Smooth muscle cell (in vitro differentiated cells): ENCODE results near the gene SPATA33. TPM values are rescaled to one million over a fixed set of nuclear protein-coding genes. Genes with fewer than 3 reads are reported as not detected.
A peak's percentile ranks its signal among the peaks of the same experiment; 100 is the strongest.

Experiments
- DNase-seq: peaks from one replicate; lab custom pipeline; 2025; ENCODE audit not compliant: unreplicated experiment; lab: John Stamatoyannopoulos, UW
- H2AFZ ChIP-seq: fragments of 200-600 bp; sonication (generic); 2 replicates; pipeline ENCODE4 v1.6.0; 2016; ENCODE audit warnings: antibody characterized with exemption, low read depth, mild to moderate bottlenecking
- H3F3A ChIP-seq: fragments of 200-600 bp; sonication (generic); 2 replicates; pipeline ENCODE4 v1.6.0; 2017; ENCODE audit warnings: antibody characterized with exemption, low read depth
- H3K27ac ChIP-seq: fragments of 200-600 bp; sonication (generic); 2 replicates; pipeline ENCODE4 v1.5.1; 2016; ENCODE audit warnings: low read depth, mild to moderate bottlenecking
- H3K27me3 ChIP-seq: fragments of 200-600 bp; sonication (generic); 2 replicates; pipeline ENCODE4 v1.6.1; 2016; ENCODE audit warnings: low read depth, mild to moderate bottlenecking
- H3K36me3 ChIP-seq: fragments of 200-600 bp; sonication (generic); 2 replicates; pipeline ENCODE4 v1.5.1; 2016; ENCODE audit warnings: low read depth
- H3K4me1 ChIP-seq: fragments of 200-600 bp; sonication (generic); 2 replicates; pipeline ENCODE4 v1.5.1; 2016; ENCODE audit warnings: low read depth
- H3K4me2 ChIP-seq: fragments of 200-600 bp; sonication (generic); 2 replicates; pipeline ENCODE4 v1.6.0; 2016; ENCODE audit warnings: mild to moderate bottlenecking
- H3K4me3 ChIP-seq: fragments of 200-600 bp; sonication (generic); 2 replicates; pipeline ENCODE4 v1.5.1; 2016; ENCODE audit warnings: mild to moderate bottlenecking
- H3K79me2 ChIP-seq: fragments of 200-600 bp; sonication (generic); 2 replicates; pipeline ENCODE4 v1.6.0; 2016; ENCODE audit warnings: low read depth, mild to moderate bottlenecking
- H3K9ac ChIP-seq: fragments of 200-600 bp; sonication (generic); 2 replicates; pipeline ENCODE4 v1.6.0; 2016; ENCODE audit warnings: low read depth
- H3K9me3 ChIP-seq: fragments of 200-600 bp; sonication (generic); replicated peaks from 2 replicates; pipeline ENCODE4 v1.5.1; 2016; ENCODE audit warnings: low read depth
- H4K20me1 ChIP-seq: fragments of 200-600 bp; sonication (generic); 2 replicates; pipeline ENCODE4 v1.6.0; 2016; ENCODE audit warnings: low read depth
- WGBS: methylation state at CpG from one replicate; pipeline ENCODE4 v1.1.7; 2016; ENCODE audit warnings: low lambda C conversion rate; 5-methylcytosine and 5-hydroxymethylcytosine counted together
- polyA plus RNA-seq: library from polyadenylated mRNA; unstranded; fragments of >200 nt; fragmentation: Nextera tagmentation; extraction: Ambion mirVana; gene quantifications from 2 replicates; pipeline ENCODE4 v1.2.1, GENCODE V29; 2016
- total RNA-seq: library from RNA; depleted of rRNA; stranded (reverse); fragments of >200 nt; gene quantifications from 2 replicates; pipeline ENCODE4 v1.2.3, GENCODE V29; 2014
- TF ChIP-seq, protein P1 (sequence below): fragments of 200-600 bp; sonication (generic); IDR thresholded peaks from 2 replicates; pipeline ENCODE4 v1.5.1; 2017; ENCODE audit warnings: borderline replicate concordance, mild to moderate bottlenecking, antibody characterized with exemption; ENCODE audit not compliant: insufficient read depth, poor library complexity, severe bottlenecking

SPATA33 gene
- total and polyA plus RNA-seq, 2 experiments from 2014 or later, result 4.0 to 8.1 TPM

- H3F3A ChIP-seq, result no peaks in the 10 kb centered on the region
- H3K4me3 ChIP-seq, result no peak overlapping the region
- no peak overlapping the region for H3K27ac ChIP-seq
- H3K27me3 ChIP-seq, result no peaks in the 10 kb centered on the region
- no peaks in the 10 kb centered on the region for H3K79me2 ChIP-seq
- H3K36me3 ChIP-seq, result no peaks in the 10 kb centered on the region
- TF ChIP-seq, protein P1, sequence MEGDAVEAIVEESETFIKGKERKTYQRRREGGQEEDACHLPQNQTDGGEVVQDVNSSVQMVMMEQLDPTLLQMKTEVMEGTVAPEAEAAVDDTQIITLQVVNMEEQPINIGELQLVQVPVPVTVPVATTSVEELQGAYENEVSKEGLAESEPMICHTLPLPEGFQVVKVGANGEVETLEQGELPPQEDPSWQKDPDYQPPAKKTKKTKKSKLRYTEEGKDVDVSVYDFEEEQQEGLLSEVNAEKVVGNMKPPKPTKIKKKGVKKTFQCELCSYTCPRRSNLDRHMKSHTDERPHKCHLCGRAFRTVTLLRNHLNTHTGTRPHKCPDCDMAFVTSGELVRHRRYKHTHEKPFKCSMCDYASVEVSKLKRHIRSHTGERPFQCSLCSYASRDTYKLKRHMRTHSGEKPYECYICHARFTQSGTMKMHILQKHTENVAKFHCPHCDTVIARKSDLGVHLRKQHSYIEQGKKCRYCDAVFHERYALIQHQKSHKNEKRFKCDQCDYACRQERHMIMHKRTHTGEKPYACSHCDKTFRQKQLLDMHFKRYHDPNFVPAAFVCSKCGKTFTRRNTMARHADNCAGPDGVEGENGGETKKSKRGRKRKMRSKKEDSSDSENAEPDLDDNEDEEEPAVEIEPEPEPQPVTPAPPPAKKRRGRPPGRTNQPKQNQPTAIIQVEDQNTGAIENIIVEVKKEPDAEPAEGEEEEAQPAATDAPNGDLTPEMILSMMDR, result no peak
- H3K4me2 ChIP-seq, result peak overlapping the region; percentile 68
- no peak overlapping the region for H2AFZ ChIP-seq
- WGBS, result 67% methylated on average over 12 of the region's 14 CpGs
- DNase-seq, result no peak
- no peaks in the 10 kb centered on the region for H3K9me3 ChIP-seq
- no peaks in the 10 kb centered on the region for H4K20me1 ChIP-seq
- H3K4me1 ChIP-seq, result no peaks in the 10 kb centered on the region
- H3K9ac ChIP-seq, result no peak overlapping the region
These were observed 16.0 kb upstream of the SPATA33 start for GRCh38 chr16:89641458-89642119.

- no peaks in the 10 kb centered on the region for H3F3A ChIP-seq
- H3K79me2 ChIP-seq, result no peaks in the 10 kb centered on the region
- H3K4me2 ChIP-seq, result no peak overlapping the region
- WGBS, result 93% methylated on average over 13 of the region's 13 CpGs
- H2AFZ ChIP-seq, result no peak overlapping the region
- H4K20me1 ChIP-seq, result peaks cover 3% of the 10 kb centered on the region
- H3K9ac ChIP-seq, result no peak overlapping the region
- H3K4me3 ChIP-seq, result no peak overlapping the region
- H3K27me3 ChIP-seq, result no peaks in the 10 kb centered on the region
- H3K4me1 ChIP-seq, result no peaks in the 10 kb centered on the region
- TF ChIP-seq, protein P1, result no peak
- no peaks in the 10 kb centered on the region for H3K36me3 ChIP-seq
- H3K9me3 ChIP-seq, result no peaks in the 10 kb centered on the region
- no peak for DNase-seq
- H3K27ac ChIP-seq, result no peak overlapping the region
These were observed 15.1 kb upstream of the SPATA33 start for GRCh38 chr16:89642574-89642973.

- H3K9ac ChIP-seq, result no peak overlapping the region
- no peak overlapping the region for H3K4me2 ChIP-seq
- H2AFZ ChIP-seq, result no peak overlapping the region
- no peaks in the 10 kb centered on the region for H3K36me3 ChIP-seq
- 87% methylated on average over 14 of the region's 14 CpGs for WGBS
- TF ChIP-seq, protein P1, result no peak
- no peaks in the 10 kb centered on the region for H3K27me3 ChIP-seq
- no peak for DNase-seq
- H4K20me1 ChIP-seq, result peaks cover 3% of the 10 kb centered on the region
- H3K27ac ChIP-seq, result no peak overlapping the region
- no peak overlapping the region for H3K4me3 ChIP-seq
- H3K9me3 ChIP-seq, result no peaks in the 10 kb centered on the region
- H3K79me2 ChIP-seq, result no peaks in the 10 kb centered on the region
- H3F3A ChIP-seq, result no peaks in the 10 kb centered on the region
- H3K4me1 ChIP-seq, result no peaks in the 10 kb centered on the region
These were observed 13.8 kb upstream of the SPATA33 start for GRCh38 chr16:89643769-89644300.

DNA sequence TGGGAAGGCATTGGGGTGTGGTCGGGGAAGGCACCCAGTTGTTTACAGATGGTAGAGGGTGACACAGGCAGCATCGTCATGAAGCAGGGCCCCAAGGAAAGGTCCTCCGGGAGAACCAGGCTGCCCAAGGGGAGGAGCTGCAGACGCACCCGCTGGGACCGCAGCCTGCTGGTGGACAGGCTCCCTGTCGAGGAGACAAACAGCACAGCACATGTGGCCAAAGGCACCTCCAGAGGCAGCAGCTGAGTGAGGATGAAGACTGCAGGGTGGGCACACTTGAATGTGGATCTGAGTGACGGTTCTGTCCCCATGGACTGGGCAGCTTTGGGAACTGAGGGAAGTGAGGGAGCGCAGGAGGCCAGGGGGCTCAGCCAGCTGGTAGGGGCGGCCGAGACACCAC lies 12.5 kb upstream of the SPATA33 start:
- Histone ChIP-seq H4K20me1 (peaks cover 7% of the 10 kb centered on the region), H3K9me3 (no peaks in the 10 kb centered on the region), H3K4me2 (no peak overlapping the region), H3K36me3 (no peaks in the 10 kb centered on the region), H3K79me2 (no peaks in the 10 kb centered on the region), H3K4me1 (no peaks in the 10 kb centered on the region), H3F3A (no peaks in the 10 kb centered on the region), H3K4me3 (no peak overlapping the region), H3K9ac (no peak overlapping the region), H3K27ac (no peak overlapping the region), H2AFZ (no peak overlapping the region), H3K27me3 (no peaks in the 10 kb centered on the region)
- TF ChIP-seq, protein P1, result no peak
- 99% methylated on average over 9 of the region's 11 CpGs for WGBS
- DNase-seq, result no peak
